Measurements from ENCODE around the gene GUCD1. TPM values are rescaled to one million over a fixed set of nuclear protein-coding genes. Genes with fewer than 3 reads are reported as not detected.

Gene GUCD1
- total RNA-seq, 4 donors from 2014 or later = 92.8 to 262 (median 144) TPM

- TF ChIP-seq CTCF (IDR thresholded peaks at IDR 0.05; ENCODE audit: low read depth) = no peak
Measured at GRCh38 chr22:24563246-24563645, 8.3 kb upstream of the GUCD1 start.

- no peak for TF ChIP-seq CTCF (IDR thresholded peaks at IDR 0.05; ENCODE audit: low read depth)
Measured at GRCh38 chr22:24559471-24559870, 4.5 kb upstream of the GUCD1 start.

GRCh38 chr22:24555165-24556039 lies 464 bp upstream of the GUCD1 start, which contains the start of gene SNRPD3:
TSS of gene SNRPD3 (plus strand) at chr22:24555999. CDS start at chr22:24557675, 1,676 bp downstream.
- no peak for TF ChIP-seq CTCF (IDR thresholded peaks at IDR 0.05; ENCODE audit: low read depth)

GRCh38 chr22:24553597-24554312 lies 1.2 kb downstream of the GUCD1 start:
- TF ChIP-seq CTCF (IDR thresholded peaks at IDR 0.05; ENCODE audit: low read depth) = no peak

GRCh38 chr22:24550902-24551435 lies 4.0 kb downstream of the GUCD1 start:
- no peak for TF ChIP-seq CTCF (IDR thresholded peaks at IDR 0.05; ENCODE audit: low read depth)

GRCh38 chr22:24550028-24550901 lies 4.7 kb downstream of the GUCD1 start:
- TF ChIP-seq CTCF (IDR thresholded peaks at IDR 0.05; ENCODE audit: low read depth) = no peak
